GM06990 (cell line): ENCODE measurements around the gene SFT2D3.

Experiments
- DNase-seq: peaks from one replicate; pipeline ENCODE4 v3.0.0-alpha.2; 2011; ENCODE audit not compliant: insufficient read length; ENCODE audit errors: extremely low read depth
- H3K27me3 ChIP-seq: replicated peaks from 2 replicates; pipeline ENCODE4 v1.6.0; 2011; ENCODE audit warnings: low read length; ENCODE audit not compliant: control insufficient read depth, insufficient read depth
- H3K36me3 ChIP-seq: 2 replicates; pipeline ENCODE4 v1.5.1; 2011; ENCODE audit warnings: low read length; ENCODE audit not compliant: control insufficient read depth, insufficient read depth
- H3K4me3 ChIP-seq: replicated peaks from 2 replicates; pipeline ENCODE4 v1.5.1; 2011; ENCODE audit warnings: low read depth, mild to moderate bottlenecking, control low read depth, low read length
- CTCF ChIP-seq: IDR thresholded peaks from 2 replicates; pipeline ENCODE4 v1.5.1; 2011; ENCODE audit warnings: low read length, control low read depth, mild to moderate bottlenecking, inconsistent platforms; ENCODE audit not compliant: insufficient read depth, poor library complexity, severe bottlenecking

SFT2D3 gene

GRCh38 chr2:127662937-127663565 is 38.2 kb upstream of the SFT2D3 start:
- Histone ChIP-seq H3K4me3 (no peak overlapping the region), H3K36me3 (no peaks in the 10 kb centered on the region), H3K27me3 (peaks cover 2% of the 10 kb centered on the region; the same call in 1 of the 2 replicates)
- no peak for DNase-seq
- TF ChIP-seq CTCF: no peak

- Histone ChIP-seq H3K4me3 (no peak overlapping the region), H3K27me3 (peaks cover 2% of the 10 kb centered on the region; the same call in 1 of the 2 replicates), H3K36me3 (no peaks in the 10 kb centered on the region)
- TF ChIP-seq CTCF: no peak
- DNase-seq: no peak
Observed at GRCh38 chr2:127663566-127664064, 37.7 kb upstream of the SFT2D3 start.

GRCh38 chr2:127664065-127664894 is 37.0 kb upstream of the SFT2D3 start:
- Histone ChIP-seq H3K4me3 (no peak overlapping the region), H3K36me3 (no peaks in the 10 kb centered on the region), H3K27me3 (peaks cover 2% of the 10 kb centered on the region; the same call in 1 of the 2 replicates)
- no peak for DNase-seq
- TF ChIP-seq CTCF: no peak

- TF ChIP-seq CTCF: no peak
- DNase-seq: no peak
- Histone ChIP-seq H3K27me3 (peaks cover 2% of the 10 kb centered on the region; the same call in 1 of the 2 replicates), H3K4me3 (no peak overlapping the region), H3K36me3 (no peaks in the 10 kb centered on the region)
Observed at GRCh38 chr2:127664895-127665225, 36.4 kb upstream of the SFT2D3 start.

- peaks cover 2% of the 10 kb centered on the region; the same call in 1 of the 2 replicates for H3K27me3 ChIP-seq
- TF ChIP-seq CTCF: no peak
- no peak for DNase-seq
Observed at GRCh38 chr2:127665267-127665893, 35.9 kb upstream of the SFT2D3 start.

More at GRCh38 chr2:127665267-127665893, 35.9 kb upstream of the SFT2D3 start:
- H3K36me3 ChIP-seq: no peaks in the 10 kb centered on the region
- no peak overlapping the region for H3K4me3 ChIP-seq
